ES-I3 (cell line): Measurements from ENCODE around the gene SIRT2.

ENCODE experiments used
- H3K36me3 ChIP-seq: 2 replicates; pipeline ENCODE4 v1.6.1; 2013; ENCODE audit warnings: mild to moderate bottlenecking, low read length, control low read depth, moderate library complexity; ENCODE audit not compliant: insufficient read depth
- H3K4me1 ChIP-seq: 2 replicates; pipeline ENCODE4 v1.6.1; 2013; ENCODE audit warnings: mild to moderate bottlenecking, control low read depth, low read length; ENCODE audit not compliant: insufficient read depth
- H3K9ac ChIP-seq: 2 replicates; pipeline ENCODE4 v1.6.1; 2013; ENCODE audit warnings: low read depth, mild to moderate bottlenecking, low read length, moderate library complexity
- H3K9me3 ChIP-seq: 2 replicates; pipeline ENCODE4 v1.6.1; 2013; ENCODE audit warnings: mild to moderate bottlenecking, low read length, moderate library complexity; ENCODE audit not compliant: control insufficient read depth, insufficient read depth

SIRT2 gene

GRCh38 chr19:38929929-38930775 is 30.7 kb upstream of the SIRT2 start, which contains the start of gene SARS2:
SARS2 (minus strand) TSS chr19:38930763; CDS start chr19:38930736, 27 bp downstream.
- Histone ChIP-seq H3K36me3 (peaks cover 13% of the 10 kb centered on the region), H3K4me1 (no peaks in the 10 kb centered on the region), H3K9me3 (peaks cover 4% of the 10 kb centered on the region; the same call in 1 of the 2 replicates), H3K9ac (peak within 1 kb of the TSS; percentile 86)

- H3K9me3 ChIP-seq = 0 out of 2 replicates have a peak, but pooled peaks cover 2% of the 10 kb centered on the region
- peaks cover 10% of the 10 kb centered on the region for H3K36me3 ChIP-seq
- no peak overlapping the region for H3K9ac ChIP-seq
- H3K4me1 ChIP-seq = no peaks in the 10 kb centered on the region
These were observed 29.1 kb upstream of the SIRT2 start for GRCh38 chr19:38928391-38929001.

DNA sequence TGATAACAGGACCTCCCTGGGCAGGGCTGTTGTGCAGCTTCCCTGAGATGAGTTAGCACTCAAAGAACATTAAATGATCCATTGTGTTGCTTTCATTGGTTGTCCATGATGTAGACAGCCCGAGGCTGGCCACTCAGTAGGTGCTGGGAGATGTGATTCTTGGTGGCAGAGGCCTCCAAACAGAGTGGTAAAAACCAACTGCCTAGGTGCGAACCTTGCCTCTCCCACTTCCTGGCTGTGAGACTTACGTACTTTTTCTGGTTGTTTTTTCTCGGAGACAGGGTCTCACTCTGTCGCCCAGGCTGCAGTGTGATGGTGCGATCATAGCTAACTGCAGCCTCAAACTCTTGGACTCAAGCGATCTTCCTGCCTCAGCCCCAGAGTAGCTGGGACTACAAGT is 25.0 kb upstream of the SIRT2 start:
- H3K36me3 ChIP-seq = 0 out of 2 replicates have a peak, but pooled peaks cover 3% of the 10 kb centered on the region
- H3K9me3 ChIP-seq = no peaks in the 10 kb centered on the region
- H3K9ac ChIP-seq = no peak overlapping the region

GRCh38 chr19:38922482-38922881 is 23.1 kb upstream of the SIRT2 start:
- Histone ChIP-seq H3K4me1 (no peaks in the 10 kb centered on the region), H3K9ac (no peak overlapping the region), H3K36me3 (0 out of 2 replicates have a peak, but pooled peaks cover 3% of the 10 kb centered on the region), H3K9me3 (no peaks in the 10 kb centered on the region)

More for the DNA sequence above, 25.0 kb upstream of the SIRT2 start:
- no peaks in the 10 kb centered on the region for H3K4me1 ChIP-seq

DNA sequence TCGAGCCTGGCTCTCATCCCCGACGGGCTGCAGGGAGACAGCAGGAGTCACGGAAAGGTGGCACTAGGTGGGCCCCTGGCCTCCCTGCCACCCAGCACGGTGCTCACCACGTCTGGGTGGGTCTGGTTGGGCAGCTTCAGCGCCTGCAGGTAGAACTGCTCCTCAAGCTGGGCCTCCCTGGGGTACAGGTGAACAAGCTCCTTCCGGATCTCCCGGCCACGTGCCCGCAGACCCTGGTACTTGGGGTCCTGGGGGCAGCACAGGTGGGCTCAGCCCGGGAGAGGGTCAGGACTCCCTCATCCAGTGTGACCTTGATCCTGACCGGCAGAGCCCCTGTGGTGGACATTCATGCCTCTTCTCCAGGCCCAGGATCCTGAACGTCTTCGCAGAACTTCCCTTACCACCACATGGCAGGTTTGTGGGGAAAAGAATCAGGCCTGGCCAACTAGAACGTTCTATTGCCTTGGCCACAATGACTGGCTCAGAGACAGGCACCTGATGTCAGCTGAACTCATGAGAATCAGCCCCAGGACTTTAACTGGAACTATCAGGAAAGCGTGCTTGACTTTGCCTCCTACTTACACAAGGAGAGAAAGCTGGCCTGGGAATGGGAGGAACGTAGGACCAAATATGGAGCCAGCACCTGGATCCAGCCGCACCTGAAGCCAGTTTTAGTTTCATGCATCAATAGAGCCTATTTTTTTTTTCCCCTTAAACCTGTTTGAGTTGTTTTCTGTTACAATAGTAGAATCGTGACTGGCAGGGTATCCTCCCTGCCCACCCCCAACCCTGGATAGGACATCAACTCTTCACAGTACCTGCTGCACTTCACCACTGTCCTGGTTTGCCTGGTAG is 22.2 kb upstream of the SIRT2 start:
- Histone ChIP-seq H3K36me3 (0 out of 2 replicates have a peak, but pooled peaks cover 3% of the 10 kb centered on the region), H3K9me3 (no peaks in the 10 kb centered on the region), H3K4me1 (no peaks in the 10 kb centered on the region), H3K9ac (no peak overlapping the region)

DNA sequence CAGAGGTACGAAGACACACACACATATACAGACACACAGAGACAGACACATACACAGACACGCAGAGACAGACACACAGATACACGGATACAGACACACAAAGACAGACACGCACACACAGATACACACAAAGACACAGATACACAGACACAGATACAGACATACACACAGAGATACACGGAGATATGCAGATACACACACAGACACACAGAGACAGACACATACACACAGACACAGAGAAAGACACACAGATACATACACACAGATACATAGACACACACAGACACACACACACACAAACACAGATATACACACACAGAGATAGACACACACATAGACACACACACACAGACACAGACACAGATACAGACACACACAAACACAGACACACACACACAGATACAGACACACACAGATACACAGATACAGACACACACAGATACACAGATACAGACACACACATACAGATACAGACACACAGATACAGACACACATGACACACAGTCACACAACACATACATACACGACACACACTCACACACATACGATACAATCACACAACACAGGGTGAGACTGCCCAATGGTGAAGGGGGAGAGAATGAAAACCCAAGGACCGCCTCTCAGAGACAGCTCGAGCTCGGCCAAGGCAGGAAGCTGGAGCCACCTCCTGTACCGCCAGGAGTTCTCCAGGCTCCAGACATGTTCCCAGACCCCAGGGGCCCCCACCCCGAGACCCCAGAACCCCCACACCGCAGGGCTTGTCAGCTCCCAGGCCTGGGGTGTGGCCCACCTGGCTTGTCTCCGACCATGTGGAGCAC is 21.4 kb upstream of the SIRT2 start:
- Histone ChIP-seq H3K9ac (no peak overlapping the region), H3K36me3 (0 out of 2 replicates have a peak, but pooled peaks cover 3% of the 10 kb centered on the region), H3K9me3 (no peaks in the 10 kb centered on the region), H3K4me1 (no peaks in the 10 kb centered on the region)

- Histone ChIP-seq H3K36me3 (0 out of 2 replicates have a peak, but pooled peaks cover 3% of the 10 kb centered on the region), H3K4me1 (no peaks in the 10 kb centered on the region), H3K9ac (no peak overlapping the region), H3K9me3 (no peaks in the 10 kb centered on the region)
These were observed 20.6 kb upstream of the SIRT2 start for GRCh38 chr19:38919837-38920601.

DNA sequence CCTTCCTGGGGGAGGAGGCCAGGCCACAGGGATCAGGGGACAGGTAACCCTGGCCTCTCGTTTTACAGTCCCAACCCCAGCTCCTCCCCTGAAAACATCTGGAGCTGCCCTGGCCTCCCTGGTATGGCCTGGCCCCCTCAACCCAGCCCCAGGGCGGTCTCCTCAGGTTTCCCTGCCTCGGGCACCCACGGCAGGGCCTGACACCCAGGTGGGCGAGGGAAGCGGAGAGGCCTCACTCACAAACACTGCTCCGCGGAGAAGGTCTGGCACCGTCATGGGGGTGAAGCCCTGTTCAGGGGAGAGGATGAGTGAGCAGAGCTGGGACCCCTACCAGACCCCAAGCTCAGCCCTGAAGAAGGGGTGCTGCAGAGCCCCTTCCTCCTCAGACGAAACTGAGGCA is 19.1 kb upstream of the SIRT2 start:
- no peaks in the 10 kb centered on the region for H3K4me1 ChIP-seq
- no peaks in the 10 kb centered on the region for H3K9me3 ChIP-seq
- 0 out of 2 replicates have a peak, but pooled peaks cover 3% of the 10 kb centered on the region for H3K36me3 ChIP-seq
- H3K9ac ChIP-seq = no peak overlapping the region

DNA sequence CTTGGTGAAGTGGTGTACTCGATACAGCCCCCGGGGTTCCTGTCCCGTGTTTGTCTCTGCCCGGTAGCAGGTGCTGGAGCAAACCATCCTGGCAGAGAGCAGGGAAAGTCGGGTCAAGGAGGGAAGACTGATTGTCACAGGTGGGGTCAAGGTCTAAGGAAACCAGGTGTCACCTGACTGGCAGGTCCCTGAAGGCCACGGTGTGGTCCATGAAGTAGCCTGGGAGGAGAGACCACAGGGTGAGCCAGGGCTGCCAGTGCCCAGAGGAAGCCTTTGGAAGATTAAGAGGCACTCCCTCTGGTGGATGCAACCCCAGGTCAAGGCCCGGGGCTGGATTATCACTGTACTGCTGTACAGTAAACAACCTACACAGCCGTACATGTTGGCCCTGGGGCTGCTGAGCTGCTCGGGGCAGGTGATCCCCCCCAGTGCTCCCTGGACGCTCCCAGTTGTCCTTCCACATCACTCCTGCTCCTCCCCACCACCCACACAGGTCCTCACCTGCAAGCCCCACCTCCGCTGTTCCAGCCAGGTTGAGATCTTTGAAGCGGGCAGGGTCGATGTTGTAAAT is 18.6 kb upstream of the SIRT2 start:
- Histone ChIP-seq H3K9me3 (no peaks in the 10 kb centered on the region), H3K36me3 (0 out of 2 replicates have a peak, but pooled peaks cover 3% of the 10 kb centered on the region), H3K4me1 (no peaks in the 10 kb centered on the region), H3K9ac (no peak overlapping the region)

- Histone ChIP-seq H3K36me3 (0 out of 2 replicates have a peak, but pooled peaks cover 3% of the 10 kb centered on the region), H3K9me3 (no peaks in the 10 kb centered on the region), H3K4me1 (no peaks in the 10 kb centered on the region), H3K9ac (no peak overlapping the region)
These were observed 18.1 kb upstream of the SIRT2 start for GRCh38 chr19:38917516-38917915.

DNA sequence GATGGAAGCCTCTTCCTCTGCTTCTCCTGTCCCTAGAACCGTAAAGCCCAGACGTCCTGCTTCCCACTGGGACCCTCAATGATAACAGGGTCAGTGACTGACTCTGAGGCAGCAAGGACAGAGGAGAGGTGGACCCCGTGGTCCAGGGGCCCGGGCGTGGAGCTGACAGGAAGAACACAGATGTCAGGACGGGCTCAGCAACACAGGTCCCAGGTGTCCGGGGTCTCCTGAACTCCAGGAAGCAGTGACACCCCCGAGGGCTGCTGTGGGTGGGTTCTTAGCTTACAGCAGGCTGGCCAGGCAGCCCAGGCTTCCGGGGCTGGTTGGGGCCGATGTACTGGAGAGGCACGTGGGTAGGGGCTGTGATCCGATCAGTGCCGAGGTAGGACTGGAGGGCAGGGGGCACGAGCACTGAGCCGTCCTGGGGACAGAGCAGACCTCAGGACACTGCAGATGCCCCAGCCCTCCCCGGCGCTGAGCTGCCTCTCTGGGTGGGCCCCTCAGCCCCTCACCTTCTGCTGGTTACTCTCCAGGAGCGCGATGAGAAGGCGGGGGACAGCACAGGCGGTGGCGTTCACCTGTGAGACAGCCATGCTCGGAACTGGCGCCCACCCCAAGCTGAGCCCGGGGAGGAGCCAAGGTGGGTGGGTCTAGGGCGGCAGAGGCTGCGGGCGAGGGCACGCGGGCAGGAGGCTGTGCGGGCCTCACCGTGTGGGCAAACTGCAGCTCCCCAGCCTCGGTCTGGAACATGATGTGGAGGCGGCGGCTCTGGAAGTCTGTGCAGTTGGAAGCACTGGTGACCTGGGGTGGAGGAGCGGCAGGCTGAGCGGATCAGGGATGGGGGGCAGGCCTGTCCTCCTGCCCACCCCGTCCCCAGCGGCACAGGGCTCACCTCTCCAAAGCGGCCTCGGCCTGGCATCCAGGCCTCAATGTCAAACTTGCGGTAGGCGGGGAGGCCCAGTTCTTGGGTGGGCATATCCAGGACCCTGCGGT is 16.2 kb upstream of the SIRT2 start:
- H3K4me1 ChIP-seq = no peaks in the 10 kb centered on the region; the same call in 1 of the 2 replicates
- no peak overlapping the region for H3K9ac ChIP-seq
- H3K36me3 ChIP-seq = no peaks in the 10 kb centered on the region
- no peaks in the 10 kb centered on the region for H3K9me3 ChIP-seq

GRCh38 chr19:38913958-38914357 is 14.5 kb upstream of the SIRT2 start:
- no peaks in the 10 kb centered on the region for H3K9me3 ChIP-seq
- no peaks in the 10 kb centered on the region for H3K36me3 ChIP-seq
- H3K9ac ChIP-seq = no peak overlapping the region
- peaks cover under 1% of the 10 kb centered on the region; the same call in 1 of the 2 replicates for H3K4me1 ChIP-seq
